K562 (cell line): ENCODE data around the gene GNG7. TPM values are rescaled to one million over a fixed set of nuclear protein-coding genes. Genes with fewer than 3 reads are reported as not detected.

Experiments
- ATAC-seq: fragments of 200-7000 bp; cut with Tn5 transposase; 3 replicates; pipeline ENCODE4 v1.9.1; 2020; ENCODE audit warnings: moderate library complexity
- BruUV-seq: library from RNA; stranded (reverse); fragments of 400-500 nt; replicated peaks from 2 replicates; lab custom pipeline; 2021; lab: Mats Ljungman, UMichigan
- CTCF ChIA-PET: fragments of 300-600 bp; formaldehyde crosslinking; extraction: SDS; loops from one replicate; lab custom pipeline; 2021; ENCODE audit warnings: low intra/inter-chr PET ratio; lab: Yijun Ruan, JAX
- POLR2A ChIA-PET: fragments of 300-600, 350-650 bp; sonication (Branson Sonifier 250); formaldehyde crosslinking; extraction: SDS; loops from one replicate; lab custom pipeline; 2021; ENCODE audit warnings: antibody characterized with exemption, inconsistent platforms; lab: Yijun Ruan, JAX
- DNase-seq, 4 experiments: peaks; one replicate each; pipeline versions ENCODE4 v3.0.0 to v3.0.0-alpha.2; 2011 to 2018; ENCODE audit warnings: low spot score in 3 of 4, mixed read lengths in 3 of 4; ENCODE audit errors: extremely low read depth in 1 of 4
- FAIRE-seq: peaks from 2 replicates; lab custom pipeline; 2011; peaks lifted over from hg19 to GRCh38; lab: Jason Lieb, UNC
- H2AFZ ChIP-seq: 2 replicates; pipeline ENCODE4 v1.6.0; 2011; ENCODE audit warnings: low read depth, low read length, control low read depth, inconsistent platforms
- H3K27ac ChIP-seq: fragments of 200-600 bp; 3 replicates; pipeline ENCODE4 v1.8.0; 2011; ENCODE audit warnings: low read depth, mild to moderate bottlenecking, control low read depth, inconsistent platforms, low read length, moderate library complexity, mixed read lengths; ENCODE audit errors: extremely low read depth
- H3K27me3 ChIP-seq, 2 experiments: fragments of 300-600 bp in 1 of 2; 2 replicates in 1 of 2; 3 replicates in 1 of 2; pipeline versions ENCODE4 v1.6.0 to v1.8.0; 2011; ENCODE audit warnings: inconsistent platforms in 2 of 2, low read length in 2 of 2, mild to moderate bottlenecking in 1 of 2, mixed read lengths in 1 of 2, moderate library complexity in 1 of 2; ENCODE audit not compliant: control insufficient read depth in 2 of 2, insufficient read depth in 2 of 2
- H3K36me3 ChIP-seq: fragments of 300-600 bp; 3 replicates; pipeline ENCODE4 v1.8.0; 2011; ENCODE audit warnings: mild to moderate bottlenecking, low read length, inconsistent platforms; ENCODE audit not compliant: control insufficient read depth, insufficient read depth
- H3K4me1 ChIP-seq, 2 experiments: fragments of 200-600 bp in 1 of 2; replicated peaks in 1 of 2; 2 replicates in 1 of 2; 3 replicates in 1 of 2; pipeline versions ENCODE4 v1.5.1 to v1.8.0; 2011; ENCODE audit warnings: inconsistent platforms in 2 of 2, low read length in 2 of 2, mild to moderate bottlenecking in 1 of 2, mixed read lengths in 1 of 2, moderate library complexity in 1 of 2; ENCODE audit not compliant: control insufficient read depth in 2 of 2, insufficient read depth in 2 of 2
- H3K4me2 ChIP-seq: 2 replicates; pipeline ENCODE4 v1.6.1; 2011; ENCODE audit warnings: low read length, control low read depth, inconsistent platforms, mixed read lengths; ENCODE audit not compliant: insufficient read depth
- H3K4me3 ChIP-seq: fragments of 200-600 bp; sonication (generic), shearing (Covaris generic); 2 replicates; pipeline ENCODE4 v1.5.1; 2016; ENCODE audit warnings: control low read depth, inconsistent platforms
- H3K79me2 ChIP-seq: fragments of 200-600 bp; 3 replicates; pipeline ENCODE4 v1.8.0; 2011; ENCODE audit warnings: low read length, inconsistent platforms; ENCODE audit not compliant: control insufficient read depth, insufficient read depth
- H3K9ac ChIP-seq, 2 experiments: 2 replicates each; pipeline versions ENCODE4 v1.6.0 to v1.6.1; 2011; ENCODE audit warnings: low read depth in 2 of 2, low read length in 2 of 2, control low read depth in 1 of 2, inconsistent platforms in 1 of 2, mild to moderate bottlenecking in 1 of 2, mixed read lengths in 1 of 2; ENCODE audit not compliant: insufficient read depth in 1 of 2
- H3K9me1 ChIP-seq: one replicate; pipeline ENCODE4 v1.6.0; 2011; ENCODE audit warnings: inconsistent platforms, mild to moderate bottlenecking, low read length, moderate library complexity; ENCODE audit not compliant: control insufficient read depth, insufficient read depth
- H3K9me3 ChIP-seq: replicated peaks from 2 replicates; pipeline ENCODE4 v1.5.1; 2011; ENCODE audit warnings: low read depth, low read length, inconsistent platforms; ENCODE audit not compliant: control insufficient read depth, insufficient read depth
- H4K20me1 ChIP-seq: replicated peaks from 2 replicates; pipeline ENCODE4 v1.6.1; 2011; ENCODE audit warnings: low read length, inconsistent platforms, mixed read lengths; ENCODE audit not compliant: control insufficient read depth, insufficient read depth
- BRD9 ChIP-seq: fragments of 450-650 bp; IDR thresholded peaks from 2 replicates; pipeline ENCODE4 v1.6.1; 2018; ENCODE audit warnings: low read depth; ENCODE audit not compliant: partially characterized antibody
- CEBPB ChIP-seq: fragments of 450-650 bp; IDR thresholded peaks from 2 replicates; pipeline ENCODE4 v1.6.1; 2016; ENCODE audit warnings: missing genetic modification characterization, missing compliant biosample characterization
- GABPA ChIP-seq: fragments of 200-800 bp; sonication (Bioruptor generic); conservative IDR thresholded peaks from 2 replicates; pipeline ENCODE4 v1.6.1; 2016; ENCODE audit warnings: low read depth, missing genetic modification characterization, missing compliant biosample characterization
- IRF9 ChIP-seq: fragments of 450-650 bp; IDR thresholded peaks from 2 replicates; pipeline ENCODE4 v1.6.1; 2016; ENCODE audit warnings: missing biosample characterization, missing genetic modification characterization
- KDM1A ChIP-seq, 2 experiments: fragments of 450-650 bp; IDR thresholded peaks; 2 replicates each; pipeline ENCODE4 v1.6.1; 2016; ENCODE audit warnings: mild to moderate bottlenecking in 2 of 2
- POLR2G ChIP-seq: fragments of 200-400 bp; formaldehyde crosslinking; IDR thresholded peaks from 2 replicates; pipeline ENCODE4 v1.6.1; 2017; ENCODE audit warnings: low read depth, mild to moderate bottlenecking, antibody characterized with exemption, low read length, moderate library complexity
- RBFOX2 ChIP-seq: fragments of 200-400 bp; formaldehyde crosslinking; IDR thresholded peaks from 2 replicates; pipeline ENCODE4 v1.6.1; 2017; ENCODE audit warnings: low read depth, mild to moderate bottlenecking, low read length, moderate library complexity
- SAP30 ChIP-seq: fragments of 200-600 bp; sonication (generic); IDR thresholded peaks from 2 replicates; pipeline ENCODE4 v1.6.1; 2012; ENCODE audit warnings: borderline replicate concordance, low read depth, mild to moderate bottlenecking, moderate library complexity, low read length, control low read depth, inconsistent platforms; ENCODE audit not compliant: insufficient read depth, poor library complexity, severe bottlenecking
- SMARCB1 ChIP-seq: IDR thresholded peaks from 2 replicates; pipeline ENCODE4 v1.6.1; 2011; ENCODE audit warnings: improper control_type of control experiment, low read depth; ENCODE audit not compliant: insufficient read length
- ZFP36 ChIP-seq: fragments of 150-350 bp; IDR thresholded peaks from 2 replicates; pipeline ENCODE4 v1.6.1; 2018; ENCODE audit warnings: low read length, low read depth; ENCODE audit not compliant: partially characterized antibody
- ZNF134 ChIP-seq: fragments of 250-450 bp; sonication (Bioruptor Pico); conservative IDR thresholded peaks from 2 replicates; pipeline ENCODE4 v1.4.0; 2020
- WGBS: fragments of 100-300 bp; shearing (Covaris generic); methylation state at CpG from one replicate; pipeline ENCODE4 v1.1.6; 2016; ENCODE audit warnings: low coverage, mixed read lengths; ENCODE audit not compliant: insufficient coverage; ENCODE audit errors: missing lambda C conversion rate; 5-methylcytosine and 5-hydroxymethylcytosine counted together
- in situ Hi-C: fragments of 300-500 bp; cut with MboI; formaldehyde crosslinking; loops from 4 replicates; pipeline ENCODE4 v1.15.0; 2018; ENCODE audit warnings: inconsistent platforms, mixed read lengths
- intact Hi-C: fragments of 100-400 bp; cut with micrococcal nuclease; formaldehyde crosslinking; loops from 2 replicates; pipeline ENCODE4 v1.14.2; 2022
- polyA plus RNA-seq, 8 experiments: library from polyadenylated mRNA; depleted of rRNA in 4 of 8; stranded (reverse) in 5 of 8; unstranded in 3 of 8; fragments of >200 nt; fragmentation: Nextera tagmentation in 2 of 8; fragmentation: Illumina TruSeq in 1 of 8; extraction: Ambion mirVana in 2 of 8; extraction: Trizol in 1 of 8; gene quantifications; 2 replicates each; pipeline versions ENCODE4 v1.2.1 to v1.2.3, GENCODE V29; 2011 to 2014; ENCODE audit warnings: inconsistent platforms in 1 of 8, missing spikeins in 1 of 8
- total RNA-seq, 7 experiments: library from RNA; depleted of rRNA in 6 of 7; stranded (reverse); fragments of >200 nt in 6 of 7; fragmentation: Illumina TruSeq in 2 of 7; extraction: Trizol in 2 of 7; gene quantifications; 2 replicates each; pipeline versions ENCODE4 v1.2.1 to v1.2.3, GENCODE V29; 2011 to 2021; ENCODE audit warnings: low replicate concordance in 1 of 7

Gene GNG7
- total and polyA plus RNA-seq, 9 of the 15 experiments (the other 6 are each of a cell fraction or from before 2014, with no cell fraction given), result 0.01 to 0.20 (median 0.06) TPM; not detected in 1

- TF ChIP-seq IRF9 (tag), result 0 out of 2 replicates have a peak, but pooled peaks have one; percentile 26
- peak; percentile 8; the same call in 1 of the 2 replicates for TF ChIP-seq RBFOX2
- peak in 1 of 2 experiments; percentile 36; a peak in 1 of 4 replicates for TF ChIP-seq KDM1A (IDR thresholded peaks at IDR 0.05)
- peak; percentile 2 for TF ChIP-seq ZFP36
- TF ChIP-seq SMARCB1, result no peak
- TF ChIP-seq GABPA (tag), result no peak
- TF ChIP-seq CEBPB (tag), result peak; percentile 86
- TF ChIP-seq BRD9, result no peak
Observed at GRCh38 chr19:2736550-2737190, 34.2 kb upstream of the GNG7 start (continued).

- no peak overlapping the region for H2AFZ ChIP-seq
- H3K36me3 ChIP-seq, result peaks cover 69% of the 10 kb centered on the region
- H3K27me3 ChIP-seq, result no peaks in the 10 kb centered on the region
- FAIRE-seq (no peak), ATAC-seq (no peak), DNase-seq (no peak)
- TF ChIP-seq SAP30, result no peak
- peak; percentile 97 for TF ChIP-seq ZNF134 (CRISPR knock-in tag)
- TF ChIP-seq POLR2G, result peak; percentile 65
- TF ChIP-seq RBFOX2, result peak; percentile 59
- 97% methylated on average over 6 of the region's 12 CpGs for WGBS
- ChIA-PET CTCF (no interaction called here), POLR2A (interaction anchor here (0.6 to 1.8 kb wide), 5 partner anchors 7 to 394 kb away, joined by 3 to 8 read pairs (median 3); no protein-coding TSS in a partner anchor)
- in situ Hi-C loops (no loop called here), intact Hi-C loops (no loop called here)
- H3K27ac ChIP-seq, result no peak overlapping the region; the same call in 2 of the 3 replicates
- H3K4me3 ChIP-seq, result no peak overlapping the region
- no peaks in the 10 kb centered on the region for H3K9me1 ChIP-seq
- peaks cover 49% of the 10 kb centered on the region for H3K79me2 ChIP-seq
- H3K4me2 ChIP-seq, result no peak overlapping the region
- peaks cover 6% of the 10 kb centered on the region; the same call in 1 of the 2 replicates for H3K9me3 ChIP-seq
- H3K9ac ChIP-seq, result no peak overlapping the region; a peak in 1 of 4 replicates
- no TSS peak for BruUV-seq
- peaks cover 20% of the 10 kb centered on the region for H4K20me1 ChIP-seq
- H3K4me1 ChIP-seq, result peaks cover 5 to 43% of the 10 kb centered on the region in 2 experiments; a peak in 3 of 5 replicates
Observed at GRCh38 chr19:2735374-2735773, 32.9 kb upstream of the GNG7 start.
